Stomach (tissue), 9 donors: ENCODE results near the gene TP63. TPM values are rescaled to one million over a fixed set of nuclear protein-coding genes. Genes with fewer than 3 reads are reported as not detected.

Source experiments
- DNase-seq, 2 donors: peaks; one replicate each; pipeline versions ENCODE4 v3.0.0 to v3.0.0-alpha.2; 2013 to 2019
- H3K27ac ChIP-seq, 5 donors: fragments of 200-600 bp in 4 of 5; sonication (generic) in 4 of 5; one replicate each; pipeline ENCODE4 v1.5.1; 2013 to 2019; ENCODE audit warnings: mild to moderate bottlenecking in 1 of 5, moderate library complexity in 1 of 5
- H3K27me3 ChIP-seq, 3 donors: fragments of 200-600 bp; sonication (generic); one replicate each; pipeline ENCODE4 v1.5.1; 2017 to 2019; ENCODE audit warnings: mixed run types in 1 of 3
- H3K36me3 ChIP-seq, 4 donors: fragments of 200-600 bp; sonication (generic); 1 replicate in 3 of 4; 2 replicates in 1 of 4; pipeline ENCODE4 v1.5.1; 2016 to 2019
- H3K4me1 ChIP-seq, 4 donors: fragments of 200-600 bp; sonication (generic); one replicate each; pipeline ENCODE4 v1.5.1; 2016 to 2019
- H3K4me3 ChIP-seq, 4 donors: fragments of 200-600 bp; sonication (generic) in 3 of 4; one replicate each; pipeline ENCODE4 v1.5.1; 2016 to 2019; ENCODE audit warnings: mild to moderate bottlenecking in 1 of 4
- H3K9me3 ChIP-seq, 4 donors: fragments of 200-600 bp; sonication (generic); one replicate each; pipeline ENCODE4 v1.5.1; 2016 to 2019
- CTCF ChIP-seq, 7 experiments: fragments of 450-650 bp in 4 of 7; fragments of 200-600 bp in 3 of 7; sonication (generic) in 3 of 7; IDR thresholded peaks; one replicate each; pipeline ENCODE4 v1.5.1; 2016 to 2019; ENCODE audit warnings: antibody characterized with exemption in 7 of 7, control low read depth in 2 of 7, mild to moderate bottlenecking in 1 of 7
- EP300 ChIP-seq: sonication (generic); formaldehyde crosslinking; IDR thresholded peaks from one replicate; pipeline ENCODE4 v1.6.1; 2017; ENCODE audit warnings: antibody characterized with exemption
- POLR2A ChIP-seq, 4 donors: fragments of 450-650 bp; IDR thresholded peaks; one replicate each; pipeline ENCODE4 v1.6.1; 2016; ENCODE audit warnings: antibody characterized with exemption in 4 of 4, control low read depth in 2 of 4, mild to moderate bottlenecking in 1 of 4, moderate library complexity in 1 of 4
- POLR2AphosphoS5 ChIP-seq, 3 donors: sonication (generic); formaldehyde crosslinking; IDR thresholded peaks; one replicate each; pipeline ENCODE4 v1.6.1; 2016; ENCODE audit warnings: antibody characterized with exemption in 3 of 3
- WGBS, 5 donors: extraction: QIAGEN DNeasy Blood & Tissue Kit in 3 of 5; methylation state at CpG; one replicate each; pipeline versions ENCODE4 v1.1.5 to v1.1.7; 2013 to 2018; 5-methylcytosine and 5-hydroxymethylcytosine counted together
- intact Hi-C: fragments of 100-400 bp; cut with DNase I; formaldehyde crosslinking; loops from one replicate; pipeline ENCODE4 v1.15.1; 2023; ENCODE audit warnings: low total_unique reads
- polyA plus RNA-seq, 3 donors: library from polyadenylated mRNA; stranded (reverse); fragments of 200-250 nt; gene quantifications; one replicate each; pipeline ENCODE4 v1.2.3, GENCODE V29; 2013
- total RNA-seq, 5 donors: library from RNA; depleted of rRNA; stranded (reverse); fragments of >200 nt; gene quantifications; one replicate each; pipeline versions ENCODE4 v1.1.0 to v1.2.3, GENCODE V29; 2014 to 2016
- donor health status: healthy with polysubstance abuse.
- donor health status: Bipolar disorder and iron deficiency.
- donor health status: healthy.

TP63 gene
- total and polyA plus RNA-seq, 8 donors: 0.15 to 25.6 (median 0.55) TPM; not detected in 5

- Histone ChIP-seq H3K27me3 (no peaks in the 10 kb centered on the region), H3K4me3 (no peak overlapping the region), H3K27ac (no peak overlapping the region), H3K4me1 (no peaks in the 10 kb centered on the region), H3K9me3 (no peaks in the 10 kb centered on the region), H3K36me3 (no peaks in the 10 kb centered on the region)
- no peak for DNase-seq
- WGBS, 5 donors: 80 to 96% (median 92%) methylated on average over 6 of the region's 6 CpGs
- TF ChIP-seq EP300 (no peak), CTCF (IDR thresholded peaks at IDR 0.05) (no peak), POLR2AphosphoS5 (IDR thresholded peaks at IDR 0.05) (no peak), POLR2A (IDR thresholded peaks at IDR 0.05) (no peak)
- intact Hi-C loops: no loop called here
These were observed 149.5 kb downstream of the TP63 start for GRCh38 chr3:189780546-189781270.

- intact Hi-C loops: no loop called here
- Histone ChIP-seq H3K4me1 (no peaks in the 10 kb centered on the region), H3K27me3 (no peaks in the 10 kb centered on the region), H3K36me3 (no peaks in the 10 kb centered on the region), H3K9me3 (no peaks in the 10 kb centered on the region), H3K4me3 (no peak overlapping the region), H3K27ac (no peak overlapping the region)
- 64 to 82% (median 80%) methylated on average over 6 of the region's 6 CpGs for WGBS, 5 donors
- TF ChIP-seq EP300: no peak
- no peak for TF ChIP-seq CTCF (IDR thresholded peaks at IDR 0.05)
- no peak for TF ChIP-seq POLR2A (IDR thresholded peaks at IDR 0.05)
- TF ChIP-seq POLR2AphosphoS5 (IDR thresholded peaks at IDR 0.05): no peak
- DNase-seq: no peak
These were observed 150.2 kb downstream of the TP63 start for GRCh38 chr3:189781415-189781814.

GRCh38 chr3:189786479-189787064, 155.4 kb downstream of the TP63 start:
- Histone ChIP-seq H3K27ac (no peak overlapping the region), H3K36me3 (no peaks in the 10 kb centered on the region), H3K4me1 (peaks cover 0 to 13% (median 0%) of the 10 kb centered on the region in 4 donors), H3K27me3 (no peaks in the 10 kb centered on the region), H3K9me3 (no peaks in the 10 kb centered on the region), H3K4me3 (no peak overlapping the region)
- peak in 1 of 7 experiments; percentile 26 for TF ChIP-seq CTCF (IDR thresholded peaks at IDR 0.05)
- no peak for TF ChIP-seq EP300
- intact Hi-C loops: no loop called here
- DNase-seq: no peak
- WGBS, 5 donors: 93 to 97% (median 96%) methylated on average over 8 of the region's 8 CpGs

GRCh38 chr3:189787191-189787590, 156.0 kb downstream of the TP63 start:
- H3K9me3 ChIP-seq: no peaks in the 10 kb centered on the region
- 60 to 93% (median 91%) methylated on average over 3 of the region's 3 CpGs for WGBS, 5 donors
- no peak overlapping the region for H3K4me3 ChIP-seq
- no peak overlapping the region for H3K27ac ChIP-seq
- no peak for DNase-seq
- H3K36me3 ChIP-seq: no peaks in the 10 kb centered on the region
- peaks cover 0 to 13% (median 0%) of the 10 kb centered on the region in 4 donors for H3K4me1 ChIP-seq
- TF ChIP-seq EP300: no peak
- no peak for TF ChIP-seq POLR2A (IDR thresholded peaks at IDR 0.05)
- no peak for TF ChIP-seq POLR2AphosphoS5 (IDR thresholded peaks at IDR 0.05)
- no peak for TF ChIP-seq CTCF (IDR thresholded peaks at IDR 0.05)
- H3K27me3 ChIP-seq: no peaks in the 10 kb centered on the region
- intact Hi-C loops: no loop called here
